ENCODE measurements around the gene CDK14.

The CDK14 gene

GRCh38 chr7:90977056-90977455, 380.9 kb downstream of the CDK14 start:
- no peak for FAIRE-seq
- no peak for DNase-seq (ENCODE audit: insufficient read length, low spot score)

GRCh38 chr7:90980545-90980944, 384.4 kb downstream of the CDK14 start:
- FAIRE-seq = no peak

GRCh38 chr7:90982228-90982627, 386.1 kb downstream of the CDK14 start:
- DNase-seq (ENCODE audit: insufficient read length, low spot score) (no peak), FAIRE-seq (no peak)

More at GRCh38 chr7:90980545-90980944, 384.4 kb downstream of the CDK14 start:
- no peak for DNase-seq (ENCODE audit: insufficient read length, low spot score)

- no peak for DNase-seq (ENCODE audit: insufficient read length, low spot score)
- FAIRE-seq = no peak
Measured at GRCh38 chr7:90984692-90985091, 388.6 kb downstream of the CDK14 start.

GRCh38 chr7:90988516-90988915, 392.4 kb downstream of the CDK14 start:
- DNase-seq (ENCODE audit: insufficient read length, low spot score) (no peak), FAIRE-seq (no peak)

GRCh38 chr7:90988996-90989765, 393.1 kb downstream of the CDK14 start:
- FAIRE-seq (no peak), DNase-seq (ENCODE audit: insufficient read length, low spot score) (no peak)

- no peak for FAIRE-seq
- no peak for DNase-seq (ENCODE audit: insufficient read length, low spot score)
Measured at GRCh38 chr7:90994121-90994520, 398.0 kb downstream of the CDK14 start.

- no peak for FAIRE-seq
Measured at GRCh38 chr7:90994601-90995000, 398.5 kb downstream of the CDK14 start.

GRCh38 chr7:90995996-90996395, 399.9 kb downstream of the CDK14 start:
- FAIRE-seq = no peak
- DNase-seq (ENCODE audit: insufficient read length, low spot score) = no peak

More at GRCh38 chr7:90994601-90995000, 398.5 kb downstream of the CDK14 start:
- DNase-seq (ENCODE audit: insufficient read length, low spot score) = no peak

GRCh38 chr7:90999989-91000979, 404.2 kb downstream of the CDK14 start:
- FAIRE-seq (no peak), DNase-seq (ENCODE audit: insufficient read length, low spot score) (no peak)

- DNase-seq (ENCODE audit: insufficient read length, low spot score) (no peak), FAIRE-seq (no peak)
Measured at GRCh38 chr7:91005024-91005423, 408.9 kb downstream of the CDK14 start.

GRCh38 chr7:91005841-91006240, 409.7 kb downstream of the CDK14 start:
- FAIRE-seq (no peak), DNase-seq (ENCODE audit: insufficient read length, low spot score) (no peak)

GRCh38 chr7:91007371-91007770, 411.2 kb downstream of the CDK14 start:
- no peak for DNase-seq (ENCODE audit: insufficient read length, low spot score)
- FAIRE-seq = no peak

GRCh38 chr7:91013078-91013477, 417.0 kb downstream of the CDK14 start:
- DNase-seq (ENCODE audit: insufficient read length, low spot score) (no peak), FAIRE-seq (no peak)

GRCh38 chr7:91019686-91020385, 423.7 kb downstream of the CDK14 start:
- DNase-seq (ENCODE audit: insufficient read length, low spot score) = no peak
- FAIRE-seq = no peak

- no peak for DNase-seq (ENCODE audit: insufficient read length, low spot score)
Measured at GRCh38 chr7:91020636-91021385, 424.7 kb downstream of the CDK14 start.

GRCh38 chr7:91021956-91022355, 425.8 kb downstream of the CDK14 start:
- DNase-seq (ENCODE audit: insufficient read length, low spot score) (no peak), FAIRE-seq (no peak)

More at GRCh38 chr7:91020636-91021385, 424.7 kb downstream of the CDK14 start:
- FAIRE-seq = no peak

GRCh38 chr7:91025906-91026390, 429.8 kb downstream of the CDK14 start:
- FAIRE-seq = no peak
- DNase-seq (ENCODE audit: insufficient read length, low spot score) = no peak

GRCh38 chr7:91029688-91030087, 433.6 kb downstream of the CDK14 start:
- no peak for DNase-seq (ENCODE audit: insufficient read length, low spot score)
- no peak for FAIRE-seq

Measured in HTR-8/SVneo (cell line).